H1 (cell line): ENCODE measurements around the gene HLA-DPA1. TPM values are rescaled to one million over a fixed set of nuclear protein-coding genes. Genes with fewer than 3 reads are reported as not detected.

ENCODE experiments used
- CTCF ChIA-PET: fragments of 300-600 bp; sonication (Branson Sonifier 250); formaldehyde crosslinking; loops from one replicate; lab custom pipeline; 2021; ENCODE audit not compliant: partially characterized antibody; lab: Charles Lee
- POLR2A ChIA-PET: fragments of 300-600 bp; sonication (Branson Sonifier 250); formaldehyde crosslinking; loops from one replicate; lab custom pipeline; 2021; ENCODE audit warnings: inconsistent platforms; ENCODE audit not compliant: partially characterized antibody; lab: Charles Lee
- DNase-seq, 2 experiments: peaks; one replicate each; pipeline versions ENCODE4 v3.0.0 to v3.0.0-alpha.2; 2010 to 2022; ENCODE audit warnings: low spot score in 2 of 2, low read depth in 1 of 2, mixed read lengths in 1 of 2
- FAIRE-seq: peaks from 2 replicates; lab custom pipeline; 2011; peaks lifted over from hg19 to GRCh38; lab: Jason Lieb, UNC
- H2AFZ ChIP-seq: 2 replicates; pipeline ENCODE4 v1.8.1; 2012; ENCODE audit warnings: low read length, inconsistent platforms
- H2AK5ac ChIP-seq: 2 replicates; pipeline ENCODE4 v1.6.1; 2013; ENCODE audit warnings: low read depth, low read length
- H2BK120ac ChIP-seq: replicated peaks from 2 replicates; pipeline ENCODE3; 2013; ENCODE audit warnings: low read depth, low read length, inconsistent platforms
- H2BK12ac ChIP-seq: 2 replicates; pipeline ENCODE4 v1.6.1; 2013; ENCODE audit warnings: low read depth, low read length
- H2BK15ac ChIP-seq: 2 replicates; pipeline ENCODE4 v1.6.1; 2013; ENCODE audit warnings: low read length
- H2BK20ac ChIP-seq: 2 replicates; pipeline ENCODE4 v1.6.1; 2013; ENCODE audit warnings: low read length
- H2BK5ac ChIP-seq: 2 replicates; pipeline ENCODE4 v1.6.1; 2013; ENCODE audit warnings: low read depth, low read length
- H3K14ac ChIP-seq: 2 replicates; pipeline ENCODE4 v1.6.1; 2013; ENCODE audit warnings: inconsistent platforms; ENCODE audit not compliant: insufficient read length
- H3K18ac ChIP-seq: 2 replicates; pipeline ENCODE4 v1.6.1; 2013; ENCODE audit warnings: low read length; ENCODE audit errors: extremely low read depth
- H3K23ac ChIP-seq: 2 replicates; pipeline ENCODE4 v1.6.1; 2013; ENCODE audit warnings: inconsistent platforms; ENCODE audit not compliant: insufficient read length
- H3K23me2 ChIP-seq: 2 replicates; pipeline ENCODE4 v1.6.1; 2013; ENCODE audit warnings: low read depth, low read length
- H3K27ac ChIP-seq: 2 replicates; pipeline ENCODE4 v1.6.1; 2011; ENCODE audit warnings: low read depth, low read length, inconsistent platforms
- H3K27me3 ChIP-seq, 4 experiments: replicated peaks in 1 of 4; 1 replicate in 1 of 4; 2 replicates in 3 of 4; pipeline versions ENCODE4 v1.6.1 to v1.8.1; 2011 to 2013; ENCODE audit warnings: low read length in 3 of 4, mild to moderate bottlenecking in 3 of 4, inconsistent platforms in 2 of 4, mixed read lengths in 2 of 4, moderate library complexity in 1 of 4; ENCODE audit not compliant: control insufficient read depth in 3 of 4, insufficient read depth in 3 of 4; ENCODE audit errors: extremely low read depth in 1 of 4
- H3K36me3 ChIP-seq, 4 experiments: 2 replicates each; pipeline versions ENCODE4 v1.6.1 to v1.8.1; 2011 to 2013; ENCODE audit warnings: mild to moderate bottlenecking in 4 of 4, low read length in 3 of 4, moderate library complexity in 2 of 4, control low read depth in 1 of 4, inconsistent platforms in 1 of 4; ENCODE audit not compliant: insufficient read depth in 4 of 4, control insufficient read depth in 2 of 4
- H3K4ac ChIP-seq: replicated peaks from 2 replicates; pipeline ENCODE3; 2013; ENCODE audit warnings: low read length, low read depth, mixed read lengths, inconsistent platforms; ENCODE audit not compliant: insufficient read length
- H3K4me1 ChIP-seq, 4 experiments: replicated peaks in 1 of 4; 1 replicate in 1 of 4; 2 replicates in 3 of 4; pipeline versions ENCODE4 v1.6.1 to v1.8.1; 2011 to 2013; ENCODE audit warnings: low read length in 3 of 4, inconsistent platforms in 2 of 4, mixed read lengths in 1 of 4; ENCODE audit not compliant: insufficient read depth in 4 of 4, control insufficient read depth in 3 of 4
- H3K4me2 ChIP-seq, 2 experiments: 2 replicates each; pipeline versions ENCODE4 v1.6.1 to v1.8.1; 2011 to 2013; ENCODE audit warnings: low read depth in 2 of 2, low read length in 2 of 2, control low read depth in 1 of 2, inconsistent platforms in 1 of 2, mild to moderate bottlenecking in 1 of 2; ENCODE audit not compliant: insufficient read depth in 1 of 2
- H3K4me3 ChIP-seq, 4 experiments: fragments of 200-600, 300-600 bp in 1 of 4; sonication (generic), shearing (Covaris generic), sonication (Bioruptor Twin) in 1 of 4; 2 replicates each; pipeline versions ENCODE4 v1.5.1 to v1.8.1; 2011 to 2016; ENCODE audit warnings: low read length in 4 of 4, low read depth in 3 of 4, control low read depth in 2 of 4, inconsistent platforms in 2 of 4, mild to moderate bottlenecking in 2 of 4, mixed read lengths in 1 of 4, moderate library complexity in 1 of 4; ENCODE audit not compliant: insufficient read depth in 2 of 4; ENCODE audit errors: extremely low read depth in 1 of 4
- H3K56ac ChIP-seq: replicated peaks from 2 replicates; pipeline ENCODE3; 2013; ENCODE audit warnings: low read depth, mild to moderate bottlenecking, mixed read lengths, low read length, inconsistent platforms; ENCODE audit not compliant: insufficient read length
- H3K79me1 ChIP-seq: 2 replicates; pipeline ENCODE4 v1.6.1; 2013; ENCODE audit warnings: low read depth, low read length, control low read depth
- H3K79me2 ChIP-seq, 2 experiments: 2 replicates each; pipeline versions ENCODE4 v1.6.1 to v1.8.1; 2012 to 2013; ENCODE audit warnings: low read length in 2 of 2, mild to moderate bottlenecking in 2 of 2, inconsistent platforms in 1 of 2; ENCODE audit not compliant: insufficient read depth in 2 of 2, control insufficient read depth in 1 of 2
- H3K9ac ChIP-seq, 4 experiments: replicated peaks in 1 of 4; 1 replicate in 1 of 4; 2 replicates in 3 of 4; pipeline versions ENCODE4 v1.6.1 to v1.8.1; 2011 to 2013; ENCODE audit warnings: low read depth in 3 of 4, low read length in 3 of 4, control low read depth in 2 of 4, mild to moderate bottlenecking in 2 of 4, moderate library complexity in 2 of 4, inconsistent platforms in 1 of 4; ENCODE audit errors: extremely low read depth in 1 of 4
- H3K9me3 ChIP-seq, 2 experiments: 2 replicates each; pipeline versions ENCODE4 v1.6.1 to v1.8.1; 2012 to 2013; ENCODE audit warnings: mild to moderate bottlenecking in 2 of 2, moderate library complexity in 2 of 2, control low read depth in 1 of 2, inconsistent platforms in 1 of 2, low read depth in 1 of 2, low read length in 1 of 2, mixed read lengths in 1 of 2; ENCODE audit not compliant: insufficient read depth in 2 of 2
- H4K20me1 ChIP-seq, 2 experiments: replicated peaks in 1 of 2; 2 replicates each; pipeline versions ENCODE3 to v1.8.1; 2011 to 2013; ENCODE audit warnings: inconsistent platforms in 2 of 2, low read length in 2 of 2, mild to moderate bottlenecking in 1 of 2; ENCODE audit not compliant: insufficient read depth in 2 of 2, control insufficient read depth in 1 of 2
- H4K5ac ChIP-seq: 2 replicates; pipeline ENCODE4 v1.6.1; 2013; ENCODE audit warnings: low read length, low read depth, mixed read lengths, inconsistent platforms; ENCODE audit not compliant: insufficient read length
- H4K8ac ChIP-seq: 2 replicates; pipeline ENCODE4 v1.8.0; 2013; ENCODE audit warnings: mild to moderate bottlenecking, moderate library complexity, low read length, inconsistent platforms; ENCODE audit not compliant: insufficient read depth; ENCODE audit errors: extremely low read depth
- H4K91ac ChIP-seq: replicated peaks from 2 replicates; pipeline ENCODE3; 2013; ENCODE audit warnings: low read length, mixed read lengths, inconsistent platforms; ENCODE audit not compliant: insufficient read length
- BRCA1 ChIP-seq: IDR thresholded peaks from 2 replicates; pipeline ENCODE4 v1.6.1; 2012; ENCODE audit warnings: low read depth, low read length, improper control_type of control experiment
- CHD2 ChIP-seq: IDR thresholded peaks from 2 replicates; pipeline ENCODE4 v1.6.1; 2012; ENCODE audit warnings: low read length, improper control_type of control experiment
- HDAC2 ChIP-seq, 2 experiments: fragments of 300-600 bp in 1 of 2; sonication (generic) in 1 of 2; IDR thresholded peaks; 2 replicates each; pipeline ENCODE4 v1.6.1; 2011 to 2012; ENCODE audit warnings: low read depth in 2 of 2, low read length in 2 of 2, mild to moderate bottlenecking in 2 of 2, moderate library complexity in 2 of 2, borderline replicate concordance in 1 of 2, inconsistent platforms in 1 of 2
- NRF1 ChIP-seq: IDR thresholded peaks from 2 replicates; pipeline ENCODE4 v1.6.1; 2011; ENCODE audit warnings: mild to moderate bottlenecking, low read depth, low read length, improper control_type of control experiment
- SIRT6 ChIP-seq: IDR thresholded peaks from one replicate; pipeline ENCODE4 v1.7.1; 2012; ENCODE audit warnings: low read length, inconsistent platforms
- SIX5 ChIP-seq: IDR thresholded peaks from 2 replicates; pipeline ENCODE4 v1.6.1; 2011; ENCODE audit warnings: mild to moderate bottlenecking, low read depth, low read length
- SP2 ChIP-seq: IDR thresholded peaks from 2 replicates; pipeline ENCODE4 v1.6.1; 2012; ENCODE audit warnings: mild to moderate bottlenecking, low read length, inconsistent platforms
- SUZ12 ChIP-seq: fragments of 200-600 bp; sonication (generic); IDR thresholded peaks from 2 replicates; pipeline ENCODE4 v1.6.1; 2012; ENCODE audit warnings: mild to moderate bottlenecking, inconsistent platforms, low read length, moderate library complexity, mixed read lengths
- WGBS, 2 experiments: shearing (Covaris generic) in 1 of 2; methylation state at CpG; one replicate each; pipeline versions ENCODE4 v1.1.6 to v1.1.7; 2013 to 2015; ENCODE audit warnings: low lambda C conversion rate in 2 of 2, mixed read lengths in 2 of 2, inconsistent platforms in 1 of 2, low coverage in 1 of 2, missing lambda C conversion rate in 1 of 2; ENCODE audit not compliant: insufficient replicate concordance in 2 of 2, insufficient coverage in 1 of 2, insufficient read length in 1 of 2; ENCODE audit errors: extremely low coverage in 1 of 2, missing lambda C conversion rate in 1 of 2; 5-methylcytosine and 5-hydroxymethylcytosine counted together
- polyA plus RNA-seq, 7 experiments: library from polyadenylated mRNA; depleted of rRNA in 3 of 7; stranded (reverse) in 5 of 7; unstranded in 2 of 7; fragments of >200 nt in 5 of 7; fragments of 200-250 nt in 2 of 7; gene quantifications; 1 replicate in 5 of 7; 2 replicates in 1 of 7; 4 replicates in 1 of 7; pipeline versions ENCODE4 v1.2.1 to v1.2.3, GENCODE V29; 2011 to 2013; ENCODE audit warnings: missing spikeins in 2 of 7, mixed read lengths in 2 of 7
- total RNA-seq: library from RNA; stranded (reverse); fragmentation: NEBNext Ultra II Directional; extraction: Animal tissue kit (Norgen Biotek cat#: 25700); gene quantifications from 2 replicates; pipeline ENCODE4 v1.2.1, GENCODE V29; 2021

Gene HLA-DPA1
- total and polyA plus RNA-seq, 2 of the 8 experiments (the other 6 are each of a cell fraction or from before 2014, with no cell fraction given): 6.2 to 13.1 TPM

- H4K8ac ChIP-seq: no peak overlapping the region
- no peak overlapping the region for H2BK5ac ChIP-seq
- no peaks in the 10 kb centered on the region for H3K23me2 ChIP-seq
- H3K79me1 ChIP-seq: no peaks in the 10 kb centered on the region
- H3K4me1 ChIP-seq: no peaks in the 10 kb centered on the region
- no peak overlapping the region for H3K4me2 ChIP-seq
- H3K23ac ChIP-seq: no peak overlapping the region
- H3K27ac ChIP-seq: no peak overlapping the region
- H2BK15ac ChIP-seq: no peak overlapping the region
- 76% methylated on average over 3 of the region's 3 CpGs; no CpG with 5 or more reads in 1 of the 2 experiments for WGBS, 2 experiments
- no peak overlapping the region for H3K4ac ChIP-seq
- no peak overlapping the region for H2AK5ac ChIP-seq
- H2AFZ ChIP-seq: no peak overlapping the region
- no peaks in the 10 kb centered on the region for H3K27me3 ChIP-seq
- DNase-seq (no peak), FAIRE-seq (no peak)
- no peak overlapping the region for H2BK12ac ChIP-seq
- H3K14ac ChIP-seq: no peak overlapping the region
- H4K20me1 ChIP-seq: no peaks in the 10 kb centered on the region
- no peak overlapping the region for H2BK120ac ChIP-seq
- no peak overlapping the region for H2BK20ac ChIP-seq
- no peaks in the 10 kb centered on the region for H3K9me3 ChIP-seq
- ChIA-PET CTCF (interaction anchor here (0.9 kb wide), 1 partner anchor 26 kb away, joined by 3 read pairs; no protein-coding TSS in a partner anchor), POLR2A (interaction anchor here (0.7 kb wide), 1 partner anchor 100 kb away, joined by 3 read pairs; no protein-coding TSS in a partner anchor)
- no peak overlapping the region for H4K91ac ChIP-seq
- H3K79me2 ChIP-seq: no peaks in the 10 kb centered on the region
- no peak overlapping the region for H3K18ac ChIP-seq
- H3K36me3 ChIP-seq: no peaks in the 10 kb centered on the region
- H3K9ac ChIP-seq: no peak overlapping the region
- no peak overlapping the region for H3K56ac ChIP-seq
- no peak overlapping the region for H4K5ac ChIP-seq
- no peak for TF ChIP-seq SIRT6
- TF ChIP-seq SUZ12: no peak
- no peak for TF ChIP-seq NRF1
- TF ChIP-seq CHD2: no peak
- no peak for TF ChIP-seq SIX5
- no peak for TF ChIP-seq BRCA1
- TF ChIP-seq SP2: no peak
- TF ChIP-seq HDAC2 (IDR thresholded peaks at IDR 0.05; ENCODE audit: borderline replicate concordance in 1 of 2, low read depth in 2 of 2, low read length in 2 of 2): no peak
- H3K4me3 ChIP-seq: no peak overlapping the region
These were observed 49.9 kb downstream of the HLA-DPA1 start for GRCh38 chr6:33023536-33023935.
